GM23338 (cell line): ENCODE measurements around the gene RBM24. TPM values are rescaled to one million over a fixed set of nuclear protein-coding genes. Genes with fewer than 3 reads are reported as not detected.

Experiments
- ATAC-seq: fragments of 200-7000 bp; cut with Tn5 transposase; 3 replicates; pipeline ENCODE4 v1.9.1; 2020
- DNase-seq: peaks from one replicate; pipeline ENCODE4 v3.0.0-alpha.2; 2015; ENCODE audit warnings: low spot score
- H2AFZ ChIP-seq: fragments of 200-600 bp; sonication (generic); 2 replicates; pipeline ENCODE4 v1.8.0; 2016; ENCODE audit warnings: antibody characterized with exemption, mild to moderate bottlenecking, moderate library complexity
- H3F3A ChIP-seq: fragments of 200-600 bp; sonication (generic); replicated peaks from 2 replicates; pipeline ENCODE4 v1.8.0; 2017; ENCODE audit warnings: antibody characterized with exemption, mixed run types, low read depth
- H3K27ac ChIP-seq: fragments of 200-600 bp; sonication (generic); 2 replicates; pipeline ENCODE4 v1.6.1; 2016; ENCODE audit warnings: low read depth
- H3K27me3 ChIP-seq: fragments of 200-600 bp; sonication (generic); 2 replicates; pipeline ENCODE4 v1.8.0; 2016; ENCODE audit warnings: mild to moderate bottlenecking, mixed run types, moderate library complexity; ENCODE audit not compliant: insufficient read depth
- H3K36me3 ChIP-seq: fragments of 200-600 bp; sonication (generic); 2 replicates; pipeline ENCODE4 v1.8.0; 2016; ENCODE audit warnings: mild to moderate bottlenecking; ENCODE audit not compliant: insufficient read depth
- H3K4me1 ChIP-seq: fragments of 200-600 bp; sonication (generic); 2 replicates; pipeline ENCODE4 v1.8.0; 2016; ENCODE audit warnings: mild to moderate bottlenecking, moderate library complexity; ENCODE audit not compliant: insufficient read depth
- H3K4me2 ChIP-seq: fragments of 200-600 bp; sonication (generic); 2 replicates; pipeline ENCODE4 v1.7.1; 2017; ENCODE audit warnings: mixed run types
- H3K4me3 ChIP-seq: fragments of 200-600 bp; sonication (generic); 2 replicates; pipeline ENCODE4 v1.6.1; 2016; ENCODE audit warnings: mixed run types
- H3K79me2 ChIP-seq: fragments of 200-600 bp; sonication (generic); replicated peaks from 2 replicates; pipeline ENCODE4 v1.8.0; 2017; ENCODE audit warnings: mild to moderate bottlenecking; ENCODE audit not compliant: insufficient read depth
- H3K9me2 ChIP-seq: fragments of 200-600 bp; sonication (generic); 2 replicates; pipeline ENCODE4 v1.8.0; 2017; ENCODE audit not compliant: insufficient read depth
- H4K20me1 ChIP-seq: fragments of 200-600 bp; sonication (generic); replicated peaks from 2 replicates; pipeline ENCODE4 v1.8.0; 2017; ENCODE audit warnings: mild to moderate bottlenecking; ENCODE audit not compliant: insufficient read depth
- H3K27ac Mint-ChIP-seq: 2 replicates; pipeline ENCODE4 v1.8.0; 2020; ENCODE audit warnings: inconsistent platforms, mild to moderate bottlenecking, moderate library complexity, mixed read lengths
- H3K27me3 Mint-ChIP-seq: 3 replicates; pipeline ENCODE4 v1.8.0; 2022; ENCODE audit warnings: low read depth, mild to moderate bottlenecking, moderate library complexity, mixed read lengths, inconsistent platforms; ENCODE audit not compliant: insufficient read depth, poor library complexity
- H3K36me3 Mint-ChIP-seq: 3 replicates; pipeline ENCODE4 v1.8.0; 2021; ENCODE audit warnings: low read depth, mild to moderate bottlenecking, inconsistent platforms, moderate library complexity, mixed read lengths
- H3K4me1 Mint-ChIP-seq: 3 replicates; pipeline ENCODE4 v1.8.0; 2020; ENCODE audit warnings: mild to moderate bottlenecking, inconsistent platforms, mixed read lengths
- H3K4me3 Mint-ChIP-seq: 3 replicates; pipeline ENCODE4 v1.8.0; 2021; ENCODE audit warnings: moderate library complexity, mild to moderate bottlenecking, inconsistent platforms, mixed read lengths
- H3K9me3 Mint-ChIP-seq: 3 replicates; pipeline ENCODE4 v1.8.0; 2020; ENCODE audit warnings: moderate library complexity, mild to moderate bottlenecking, inconsistent platforms, mixed read lengths
- ETS1 ChIP-seq: IDR thresholded peaks from 2 replicates; pipeline ENCODE4 v1.6.1; 2016; ENCODE audit warnings: antibody characterized with exemption
- EZH2phosphoT487 ChIP-seq: fragments of 200-600 bp; sonication (generic); IDR thresholded peaks from one replicate; pipeline ENCODE4 v1.8.1; 2018; ENCODE audit warnings: antibody characterized with exemption; ENCODE audit not compliant: unreplicated experiment
- JUNB ChIP-seq: IDR thresholded peaks from one replicate; pipeline ENCODE4 v1.6.1; 2016; ENCODE audit warnings: antibody characterized with exemption; ENCODE audit not compliant: unreplicated experiment
- NANOG ChIP-seq: IDR thresholded peaks from 2 replicates; pipeline ENCODE4 v1.6.1; 2016; ENCODE audit warnings: antibody characterized with exemption, borderline replicate concordance
- REST ChIP-seq: IDR thresholded peaks from one replicate; pipeline ENCODE4 v1.6.1; 2018; ENCODE audit warnings: antibody characterized with exemption; ENCODE audit not compliant: unreplicated experiment
- ZNF114 ChIP-seq: fragments of 250-450 bp; sonication (Bioruptor Pico); IDR thresholded peaks from 2 replicates; pipeline ENCODE4 v1.5.0; 2020; ENCODE audit warnings: mild to moderate bottlenecking, moderate library complexity
- ZNF462 ChIP-seq: fragments of 250-450 bp; sonication (Bioruptor Pico); IDR thresholded peaks from 2 replicates; pipeline ENCODE4 v1.5.0; 2020; ENCODE audit warnings: mild to moderate bottlenecking, moderate library complexity
- polyA plus RNA-seq: library from polyadenylated mRNA; unstranded; fragments of >200 nt; fragmentation: Nextera tagmentation; extraction: Ambion mirVana; gene quantifications from 2 replicates; pipeline ENCODE4 v1.2.1, GENCODE V29; 2016
- total RNA-seq: library from RNA; depleted of rRNA; stranded (reverse); fragments of >200 nt; shearing (Covaris generic); gene quantifications from 2 replicates; pipeline ENCODE4 v1.2.3, GENCODE V29; 2014

Gene RBM24
- total and polyA plus RNA-seq, 2 experiments from 2014 or later, result 0.27 to 1.3 TPM

GRCh38 chr6:17268114-17268513 is 13.0 kb upstream of the RBM24 start (continued):
- TF ChIP-seq JUNB (no peak), ETS1 (no peak), ZNF114 (no peak), ZNF462 (CRISPR knock-in tag) (no peak), NANOG (no peak)

- Histone ChIP-seq H3K27me3 (no peaks in the 10 kb centered on the region), H3F3A (no peaks in the 10 kb centered on the region), H3K4me3 (no peak overlapping the region), H4K20me1 (no peaks in the 10 kb centered on the region), H3K9me2 (peaks cover 12% of the 10 kb centered on the region; the same call in 1 of the 2 replicates), H3K4me1 (no peaks in the 10 kb centered on the region), H3K79me2 (no peaks in the 10 kb centered on the region), H2AFZ (no peak overlapping the region), H3K36me3 (no peaks in the 10 kb centered on the region), H3K27ac (no peak overlapping the region), H3K4me2 (no peak overlapping the region)
- no peaks in the 10 kb centered on the region for H3K36me3 Mint-ChIP-seq
- H3K9me3 Mint-ChIP-seq, result no peaks in the 10 kb centered on the region
- H3K4me3 Mint-ChIP-seq, result no peak overlapping the region
- H3K27me3 Mint-ChIP-seq, result peaks cover 2% of the 10 kb centered on the region
- H3K4me1 Mint-ChIP-seq, result no peaks in the 10 kb centered on the region
- ATAC-seq, result no peak
- no peak overlapping the region for H3K27ac Mint-ChIP-seq
- no peak for DNase-seq
- TF ChIP-seq EZH2phosphoT487 (no peak), REST (no peak)
These were observed 11.3 kb upstream of the RBM24 start for GRCh38 chr6:17269840-17270239.
